HUES6 (cell line): Measurements from ENCODE around the gene RAN.
A peak's percentile ranks its signal among the peaks of the same experiment; 100 is the strongest.

ENCODE experiments used
- H3K27ac ChIP-seq: 2 replicates; pipeline ENCODE4 v1.7.0; 2013; ENCODE audit warnings: low read depth, mild to moderate bottlenecking, low read length, inconsistent platforms
- H3K27me3 ChIP-seq: 2 replicates; pipeline ENCODE4 v1.6.1; 2013; ENCODE audit warnings: low read length; ENCODE audit not compliant: control insufficient read depth, insufficient read depth
- H3K36me3 ChIP-seq: 2 replicates; pipeline ENCODE4 v1.6.1; 2013; ENCODE audit warnings: low read length; ENCODE audit not compliant: control insufficient read depth, insufficient read depth
- H3K4me1 ChIP-seq: 2 replicates; pipeline ENCODE4 v1.6.1; 2013; ENCODE audit warnings: low read length; ENCODE audit not compliant: control insufficient read depth, insufficient read depth
- H3K4me3 ChIP-seq: 2 replicates; pipeline ENCODE4 v1.5.1; 2013; ENCODE audit warnings: low read depth, low read length
- H3K9ac ChIP-seq: one replicate; pipeline ENCODE4 v1.6.1; 2013; ENCODE audit warnings: mild to moderate bottlenecking, low read length
- H3K9me3 ChIP-seq: 2 replicates; pipeline ENCODE4 v1.6.1; 2013; ENCODE audit warnings: low read depth, low read length; ENCODE audit not compliant: control insufficient read depth, insufficient read depth

The RAN gene

DNA sequence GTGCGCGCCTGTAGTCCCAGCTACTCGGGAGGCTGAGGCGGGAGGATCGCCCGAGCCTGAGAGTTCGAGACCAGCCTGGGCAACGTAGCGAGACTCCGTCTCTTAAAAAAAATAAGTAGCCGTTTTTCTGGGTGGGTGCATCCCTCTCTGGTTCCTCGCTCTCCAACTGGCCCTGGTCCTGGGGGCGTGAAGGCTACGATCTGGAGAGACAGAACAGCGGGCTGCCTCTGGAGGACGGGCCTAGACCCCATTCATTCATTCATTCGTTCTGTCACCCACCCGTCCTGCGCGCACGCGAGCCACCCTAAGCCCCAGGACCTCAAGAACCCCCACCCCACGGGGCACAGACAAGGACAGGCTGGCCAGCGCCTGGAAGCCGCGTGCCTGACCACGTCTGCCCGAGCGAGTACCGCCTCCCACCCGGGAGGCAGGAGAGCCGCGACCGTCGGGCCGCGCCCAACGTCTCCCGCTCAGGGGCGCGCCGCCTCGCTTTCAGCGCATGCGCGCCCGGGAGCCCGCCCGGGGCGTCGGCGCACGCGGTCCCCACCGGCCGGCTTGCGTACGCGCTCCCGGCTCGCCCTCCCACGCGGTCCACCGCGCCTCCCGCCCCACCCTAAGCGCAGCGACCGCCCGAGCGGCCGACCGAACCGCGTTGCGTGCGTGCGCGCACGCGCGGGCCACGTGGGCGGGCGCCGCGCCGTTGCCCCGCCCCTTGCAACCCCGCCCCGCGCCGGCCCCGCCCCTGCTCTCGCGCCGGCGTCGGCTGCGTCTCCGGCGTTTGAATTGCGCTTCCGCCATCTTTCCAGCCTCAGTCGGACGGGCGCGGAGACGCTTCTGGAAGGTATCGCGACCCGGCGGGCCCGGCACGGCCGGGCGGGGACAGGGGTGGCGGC is at the start of gene RAN:
Gene RAN, plus strand, starts transcription at position 781 of the 893 bp plus-strand sequence. CDS start 528 bp downstream, outside the sequence.
- Histone ChIP-seq H3K4me3 (peak within 1 kb of the TSS; percentile 82), H3K9me3 (no peaks in the 10 kb centered on the region), H3K36me3 (peaks cover 40% of the 10 kb centered on the region), H3K4me1 (peaks cover 22% of the 10 kb centered on the region), H3K27ac (peak within 1 kb of the TSS; percentile 92), H3K27me3 (no peaks in the 10 kb centered on the region), H3K9ac (peak within 1 kb of the TSS; percentile 97)

DNA sequence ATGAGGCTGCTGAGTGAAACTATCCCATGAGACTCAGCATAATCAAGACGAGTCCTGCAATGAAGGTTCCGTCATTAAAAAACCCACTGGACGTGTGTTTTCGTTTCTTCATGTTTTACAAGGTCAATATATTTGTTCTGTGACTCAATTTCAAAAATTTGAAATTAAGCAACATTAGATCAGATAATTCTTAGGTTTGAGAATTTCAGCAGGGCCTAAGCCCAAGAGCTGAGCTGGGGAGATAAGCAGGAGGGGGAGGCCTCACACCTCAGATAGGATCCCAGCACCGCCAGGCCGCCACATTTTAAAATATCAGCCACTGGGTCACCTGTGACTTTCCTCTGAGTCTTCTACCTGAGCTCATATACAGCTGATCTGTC is 46.1 kb upstream of the RAN start:
- peaks cover 20% of the 10 kb centered on the region for H3K4me1 ChIP-seq
- no peak overlapping the region for H3K9ac ChIP-seq
- no peaks in the 10 kb centered on the region for H3K27me3 ChIP-seq
- no peak overlapping the region for H3K4me3 ChIP-seq
- peaks cover 17% of the 10 kb centered on the region for H3K36me3 ChIP-seq
- H3K9me3 ChIP-seq, result no peaks in the 10 kb centered on the region
- no peak overlapping the region for H3K27ac ChIP-seq

DNA sequence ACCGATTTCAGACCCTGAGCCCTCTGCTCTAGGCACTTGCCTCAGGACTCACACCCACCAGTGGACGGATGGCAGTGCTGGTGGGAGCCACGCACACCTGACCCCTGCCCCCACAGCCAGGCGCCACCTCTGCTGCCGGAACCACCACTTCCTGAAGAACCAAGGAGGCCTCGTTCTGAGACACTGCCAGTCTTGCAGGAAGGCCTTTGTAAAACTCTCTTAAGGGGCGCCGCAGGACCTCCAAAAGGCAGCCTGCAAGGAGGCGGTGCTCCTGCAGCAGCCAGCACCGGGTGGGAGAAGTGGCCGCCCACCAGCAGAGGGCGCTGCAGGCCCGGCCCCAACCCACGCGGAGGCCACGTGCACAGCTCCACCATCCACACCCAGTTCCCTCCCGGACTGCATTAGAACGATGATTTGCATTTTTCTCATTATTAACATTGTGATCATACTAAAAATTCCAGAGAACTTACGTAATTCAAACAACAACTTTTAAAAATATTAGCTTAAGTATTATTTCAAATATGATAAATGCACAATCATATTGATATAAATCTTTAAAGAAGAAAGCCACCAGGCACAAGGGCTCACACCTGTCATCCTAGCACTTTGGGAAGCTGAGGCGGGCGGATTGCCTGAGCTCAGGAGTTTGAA is 45.6 kb upstream of the RAN start:
- no peak overlapping the region for H3K4me3 ChIP-seq
- H3K9ac ChIP-seq, result no peak overlapping the region
- H3K9me3 ChIP-seq, result no peaks in the 10 kb centered on the region
- H3K27ac ChIP-seq, result no peak overlapping the region
- H3K27me3 ChIP-seq, result no peaks in the 10 kb centered on the region
- H3K4me1 ChIP-seq, result peaks cover 21% of the 10 kb centered on the region
- H3K36me3 ChIP-seq, result peaks cover 13% of the 10 kb centered on the region

DNA sequence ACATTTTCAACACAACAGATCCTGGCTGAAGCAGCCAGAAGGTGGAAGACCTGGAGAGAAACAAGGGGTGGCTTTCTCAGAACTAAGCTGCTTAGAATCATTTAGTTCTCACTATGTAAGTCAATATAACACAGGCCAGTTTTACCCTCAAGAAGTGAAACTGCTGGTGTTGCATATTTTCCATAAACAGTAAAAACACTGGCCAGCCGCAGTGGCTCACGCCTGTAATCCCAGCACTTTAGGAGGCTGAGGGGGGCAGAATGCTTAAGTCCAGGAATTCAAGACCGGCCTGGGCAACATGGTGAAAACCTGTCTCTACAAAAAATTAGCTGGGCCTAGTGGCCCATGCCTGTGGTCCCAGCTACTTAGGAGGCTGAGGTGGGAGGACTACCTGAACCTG is 44.4 kb upstream of the RAN start:
- no peaks in the 10 kb centered on the region for H3K9me3 ChIP-seq
- peaks cover 9% of the 10 kb centered on the region for H3K36me3 ChIP-seq
- no peak overlapping the region for H3K27ac ChIP-seq
- peaks cover 23% of the 10 kb centered on the region for H3K4me1 ChIP-seq
- H3K9ac ChIP-seq, result no peak overlapping the region
- H3K4me3 ChIP-seq, result no peak overlapping the region
- no peaks in the 10 kb centered on the region for H3K27me3 ChIP-seq

DNA sequence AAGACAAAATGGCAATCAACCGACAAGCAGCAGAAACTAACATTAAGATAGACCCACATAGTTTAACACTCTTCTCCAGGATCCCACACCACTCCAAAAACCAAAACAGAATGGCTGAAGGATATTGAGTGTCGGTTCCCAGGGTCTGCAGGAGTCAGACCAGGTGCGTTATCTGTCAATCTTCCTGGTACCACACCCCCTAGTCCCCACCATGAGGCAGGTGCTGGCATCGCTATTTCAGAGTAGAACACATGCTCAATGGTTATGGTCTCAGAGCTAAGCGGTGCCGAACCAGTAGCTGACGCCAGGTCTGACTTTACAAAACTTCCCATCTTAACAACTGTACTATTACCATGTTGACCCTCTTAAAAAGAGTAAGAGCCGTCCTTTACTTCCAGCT is 43.0 kb upstream of the RAN start:
- Histone ChIP-seq H3K27me3 (no peaks in the 10 kb centered on the region), H3K4me3 (no peak overlapping the region), H3K4me1 (peaks cover 31% of the 10 kb centered on the region), H3K27ac (no peak overlapping the region), H3K9me3 (no peaks in the 10 kb centered on the region), H3K36me3 (no peaks in the 10 kb centered on the region), H3K9ac (no peak overlapping the region)

DNA sequence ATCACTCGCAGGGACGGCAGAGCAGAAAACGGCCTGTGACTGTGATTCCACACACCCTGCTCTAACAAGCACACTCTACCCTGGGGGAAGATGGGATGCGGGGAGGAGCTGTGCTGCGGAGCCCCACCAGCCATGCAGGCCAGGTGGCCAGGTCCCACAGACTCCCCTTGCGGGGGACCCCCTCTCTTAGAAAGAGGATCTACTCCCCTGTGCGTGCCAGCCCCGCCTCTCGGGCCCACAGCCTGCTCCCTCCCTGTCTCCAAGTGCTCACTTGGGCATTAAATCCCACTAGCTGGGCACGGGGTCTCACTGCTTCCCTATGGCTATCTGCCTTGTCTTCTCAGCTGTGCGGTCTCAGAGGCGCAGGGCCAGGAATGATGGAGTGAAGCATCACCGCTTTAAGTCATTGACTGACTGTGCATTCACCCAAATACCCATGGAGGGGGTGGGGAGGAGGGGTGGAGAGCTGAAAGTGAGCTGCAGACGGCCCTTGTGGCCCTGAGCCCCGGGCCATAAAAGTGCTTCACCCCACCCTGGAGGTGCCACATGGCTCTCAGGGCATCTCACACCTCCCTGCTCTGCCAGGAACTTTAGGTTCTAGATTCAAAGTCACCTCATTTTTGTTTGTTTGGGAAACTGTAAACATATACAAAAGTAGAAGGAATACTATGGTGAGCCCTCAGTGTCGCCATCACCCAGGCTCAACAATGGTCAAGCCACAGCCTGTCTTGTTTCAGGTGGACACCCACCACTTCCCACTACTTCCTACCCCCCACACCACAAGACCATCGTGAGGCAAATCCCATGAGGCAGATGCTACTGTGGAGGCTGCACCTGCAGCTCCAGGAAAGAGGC is 42.2 kb upstream of the RAN start:
- H3K36me3 ChIP-seq, result no peaks in the 10 kb centered on the region
- H3K9me3 ChIP-seq, result no peaks in the 10 kb centered on the region
- H3K4me1 ChIP-seq, result peaks cover 31% of the 10 kb centered on the region
- H3K27ac ChIP-seq, result no peak overlapping the region
- H3K9ac ChIP-seq, result no peak overlapping the region
- no peak overlapping the region for H3K4me3 ChIP-seq
- H3K27me3 ChIP-seq, result no peaks in the 10 kb centered on the region

DNA sequence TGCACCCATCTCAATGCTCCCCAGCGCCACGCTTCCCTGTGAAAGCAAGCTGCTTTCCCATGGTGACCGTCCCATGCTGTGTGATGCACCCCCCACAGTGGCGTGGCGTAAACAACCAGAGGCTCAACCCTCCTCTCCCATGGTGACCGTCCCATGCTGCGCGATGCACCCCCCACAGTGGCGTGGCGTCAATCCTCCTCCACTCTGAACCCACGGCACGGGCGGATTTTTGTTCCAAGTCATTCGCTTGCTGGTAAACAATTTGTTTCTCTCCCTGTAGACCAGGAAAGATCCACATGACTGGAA is 41.7 kb upstream of the RAN start:
- Histone ChIP-seq H3K36me3 (no peaks in the 10 kb centered on the region), H3K9ac (no peak overlapping the region), H3K4me1 (peaks cover 31% of the 10 kb centered on the region), H3K4me3 (no peak overlapping the region), H3K9me3 (no peaks in the 10 kb centered on the region), H3K27ac (no peak overlapping the region), H3K27me3 (no peaks in the 10 kb centered on the region)

DNA sequence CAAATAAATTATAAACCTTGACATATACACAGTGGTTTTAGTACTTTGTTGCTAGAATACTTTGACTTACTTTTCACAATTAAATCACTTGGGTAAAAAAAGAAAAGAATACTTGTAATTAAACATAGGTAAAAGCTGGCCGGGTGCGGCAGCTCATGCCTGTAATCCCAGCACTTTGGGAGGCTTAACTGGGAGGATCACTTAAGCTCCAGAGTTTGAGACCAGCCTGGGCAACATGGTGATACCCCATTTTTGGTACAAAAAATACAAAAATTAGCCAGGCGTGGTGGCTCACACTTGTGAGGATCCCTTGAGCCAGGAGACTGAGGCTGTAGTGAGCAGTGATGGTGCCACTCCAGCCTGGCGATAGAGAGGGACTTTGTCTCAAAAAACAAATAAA is 40.6 kb upstream of the RAN start:
- no peak overlapping the region for H3K9ac ChIP-seq
- H3K27me3 ChIP-seq, result no peaks in the 10 kb centered on the region
- H3K4me3 ChIP-seq, result no peak overlapping the region
- no peaks in the 10 kb centered on the region for H3K9me3 ChIP-seq
- no peaks in the 10 kb centered on the region for H3K36me3 ChIP-seq
- no peak overlapping the region for H3K27ac ChIP-seq
- peaks cover 34% of the 10 kb centered on the region for H3K4me1 ChIP-seq

DNA sequence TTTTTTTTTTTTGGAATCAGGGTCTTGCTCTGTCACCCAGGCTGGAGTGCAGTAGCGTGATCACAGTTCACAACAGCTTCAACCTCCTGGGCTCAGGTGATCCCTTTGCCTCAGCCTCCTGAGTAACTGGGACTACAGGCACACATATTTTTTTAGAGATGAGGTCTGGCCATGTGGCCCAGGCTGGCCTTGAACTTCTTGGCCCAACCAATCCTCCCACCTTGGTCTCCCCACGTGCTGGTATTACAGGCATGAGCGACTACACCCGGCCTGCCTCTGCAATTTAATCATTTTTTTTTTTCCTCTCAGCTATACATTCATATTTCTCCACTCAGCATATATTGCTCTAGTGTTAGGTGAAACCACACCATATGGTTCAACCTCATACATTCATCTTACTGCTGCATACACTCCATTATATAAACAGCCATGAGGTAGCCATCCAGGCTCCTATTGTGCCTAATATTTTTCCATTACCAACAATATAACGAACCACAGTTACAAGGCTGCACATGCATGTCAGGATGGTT is 39.9 kb upstream of the RAN start:
- Histone ChIP-seq H3K9ac (no peak overlapping the region), H3K36me3 (no peaks in the 10 kb centered on the region), H3K27ac (no peak overlapping the region), H3K9me3 (no peaks in the 10 kb centered on the region), H3K27me3 (no peaks in the 10 kb centered on the region), H3K4me3 (no peak overlapping the region), H3K4me1 (peaks cover 36% of the 10 kb centered on the region)

DNA sequence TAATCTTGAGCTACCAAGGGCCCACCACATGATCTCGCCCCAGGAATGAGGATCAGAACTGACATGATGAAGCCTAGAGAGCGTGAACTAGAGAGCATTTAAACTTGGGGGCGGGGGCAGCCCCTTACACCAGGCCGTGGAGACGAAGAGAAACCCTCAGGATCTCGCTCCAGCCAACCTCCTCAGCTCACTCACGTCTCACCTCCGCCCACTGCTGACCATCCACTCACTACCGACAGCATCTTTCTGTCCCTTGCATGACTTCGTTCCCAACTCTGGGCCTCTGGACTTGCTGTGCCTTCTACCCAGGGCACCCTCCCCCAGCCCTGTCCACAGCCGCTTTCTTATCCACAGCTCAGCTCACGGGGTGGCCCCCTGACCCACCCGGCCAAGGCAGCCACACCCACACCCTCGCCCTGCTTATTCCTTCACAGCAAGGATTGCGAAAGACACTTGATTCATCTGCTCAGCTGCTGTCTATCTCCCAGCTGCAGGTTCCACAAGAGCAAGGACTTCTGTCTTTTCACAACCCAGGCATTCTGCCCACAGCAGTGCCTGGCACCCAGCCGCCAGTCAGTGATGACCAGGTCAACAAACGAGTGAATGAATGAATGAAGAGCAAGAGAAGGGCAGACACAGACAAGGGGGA is 39.2 kb upstream of the RAN start:
- H3K36me3 ChIP-seq, result no peaks in the 10 kb centered on the region
- no peaks in the 10 kb centered on the region for H3K9me3 ChIP-seq
- H3K9ac ChIP-seq, result no peak overlapping the region
- H3K27ac ChIP-seq, result no peak overlapping the region
- no peak overlapping the region for H3K4me3 ChIP-seq
- no peaks in the 10 kb centered on the region for H3K27me3 ChIP-seq
- peaks cover 37% of the 10 kb centered on the region for H3K4me1 ChIP-seq
